ENCODE results near the gene SDK1. TPM values are rescaled to one million over a fixed set of nuclear protein-coding genes. Genes with fewer than 3 reads are reported as not detected.
A peak's percentile ranks its signal among the peaks of the same experiment; 100 is the strongest.
"Not testable (repeated sequence)": the region's sequence is repeated elsewhere in the genome, so short reads cannot be mapped to it uniquely, and the experiment has no call there.

The SDK1 gene
- total RNA-seq, 1 donor from 2014 or later: 4.3 TPM

- no peak for DNase-seq (ENCODE audit: low spot score)
- TF ChIP-seq CTCF (IDR thresholded peaks at IDR 0.05; ENCODE audit: unreplicated experiment): no peak
- Mint-ChIP-seq H3K27ac (ENCODE audit: unreplicated experiment) (no peak overlapping the region), H3K27me3 (ENCODE audit: unreplicated experiment) (peaks cover 4% of the 10 kb centered on the region), H3K9me3 (ENCODE audit: unreplicated experiment) (peaks cover 18% of the 10 kb centered on the region), H3K4me1 (ENCODE audit: unreplicated experiment) (no peaks in the 10 kb centered on the region), H3K36me3 (ENCODE audit: low read depth, unreplicated experiment) (peaks cover 16% of the 10 kb centered on the region), H3K4me3 (ENCODE audit: unreplicated experiment) (no peak overlapping the region)
Observed at GRCh38 chr7:4085937-4086691, 785.1 kb downstream of the SDK1 start.

- H3K27ac Mint-ChIP-seq (ENCODE audit: unreplicated experiment): no peak overlapping the region
- H3K4me1 Mint-ChIP-seq (ENCODE audit: unreplicated experiment): no peaks in the 10 kb centered on the region
- peaks cover 4% of the 10 kb centered on the region for H3K27me3 Mint-ChIP-seq (ENCODE audit: unreplicated experiment)
- peaks cover 19% of the 10 kb centered on the region for H3K9me3 Mint-ChIP-seq (ENCODE audit: unreplicated experiment)
- H3K4me3 Mint-ChIP-seq (ENCODE audit: unreplicated experiment): no peak overlapping the region
- DNase-seq (ENCODE audit: low spot score): no peak
- peaks cover 18% of the 10 kb centered on the region for H3K36me3 Mint-ChIP-seq (ENCODE audit: low read depth, unreplicated experiment)
- no peak for TF ChIP-seq CTCF (IDR thresholded peaks at IDR 0.05; ENCODE audit: unreplicated experiment)
Observed at GRCh38 chr7:4086723-4087122, 785.7 kb downstream of the SDK1 start.

- TF ChIP-seq CTCF (IDR thresholded peaks at IDR 0.05; ENCODE audit: unreplicated experiment): no peak
- Mint-ChIP-seq H3K4me1 (ENCODE audit: unreplicated experiment) (peaks cover 10% of the 10 kb centered on the region), H3K27ac (ENCODE audit: unreplicated experiment) (no peak overlapping the region), H3K27me3 (ENCODE audit: unreplicated experiment) (peaks cover 4% of the 10 kb centered on the region), H3K4me3 (ENCODE audit: unreplicated experiment) (no peak overlapping the region), H3K9me3 (ENCODE audit: unreplicated experiment) (peaks cover 22% of the 10 kb centered on the region), H3K36me3 (ENCODE audit: low read depth, unreplicated experiment) (peaks cover 24% of the 10 kb centered on the region)
- DNase-seq (ENCODE audit: low spot score): no peak
Observed at GRCh38 chr7:4091767-4092166, 790.7 kb downstream of the SDK1 start.

- Mint-ChIP-seq H3K4me3 (ENCODE audit: unreplicated experiment) (no peak overlapping the region), H3K4me1 (ENCODE audit: unreplicated experiment) (peaks cover 22% of the 10 kb centered on the region), H3K27me3 (ENCODE audit: unreplicated experiment) (peaks cover 6% of the 10 kb centered on the region), H3K27ac (ENCODE audit: unreplicated experiment) (no peak overlapping the region), H3K9me3 (ENCODE audit: unreplicated experiment) (peaks cover 20% of the 10 kb centered on the region), H3K36me3 (ENCODE audit: low read depth, unreplicated experiment) (peaks cover 31% of the 10 kb centered on the region)
- no peak for DNase-seq (ENCODE audit: low spot score)
- TF ChIP-seq CTCF (IDR thresholded peaks at IDR 0.05; ENCODE audit: unreplicated experiment): no peak
Observed at GRCh38 chr7:4093035-4093434, 792.0 kb downstream of the SDK1 start.

- peaks cover 6% of the 10 kb centered on the region for H3K27me3 Mint-ChIP-seq (ENCODE audit: unreplicated experiment)
- H3K9me3 Mint-ChIP-seq (ENCODE audit: unreplicated experiment): peaks cover 16% of the 10 kb centered on the region
- peaks cover 25% of the 10 kb centered on the region for H3K4me1 Mint-ChIP-seq (ENCODE audit: unreplicated experiment)
Observed at GRCh38 chr7:4093483-4093882, 792.4 kb downstream of the SDK1 start.

GRCh38 chr7:4094158-4094557 lies 793.1 kb downstream of the SDK1 start:
- H3K27me3 Mint-ChIP-seq (ENCODE audit: unreplicated experiment); H3K4me3 Mint-ChIP-seq (ENCODE audit: unreplicated experiment); H3K27ac Mint-ChIP-seq (ENCODE audit: unreplicated experiment); DNase-seq (ENCODE audit: low spot score): not testable (repeated sequence)
- H3K4me1 Mint-ChIP-seq (ENCODE audit: unreplicated experiment): peaks cover 28% of the 10 kb centered on the region
- peaks cover 21% of the 10 kb centered on the region for H3K9me3 Mint-ChIP-seq (ENCODE audit: unreplicated experiment)
- H3K36me3 Mint-ChIP-seq (ENCODE audit: low read depth, unreplicated experiment): peaks cover 34% of the 10 kb centered on the region

More at GRCh38 chr7:4093483-4093882, 792.4 kb downstream of the SDK1 start:
- DNase-seq (ENCODE audit: low spot score): no peak
- Mint-ChIP-seq H3K27ac (ENCODE audit: unreplicated experiment) (no peak overlapping the region), H3K4me3 (ENCODE audit: unreplicated experiment) (peak overlapping the region; percentile 18), H3K36me3 (ENCODE audit: low read depth, unreplicated experiment) (peaks cover 31% of the 10 kb centered on the region)
- no peak for TF ChIP-seq CTCF (IDR thresholded peaks at IDR 0.05; ENCODE audit: unreplicated experiment)

All from endothelial cell (in vitro differentiated cells).